GM19328 (cell line): ENCODE results near the gene AFAP1L1.

Experiments used
- ATAC-seq: cut with Tn5 transposase; IDR thresholded peaks from one replicate; pipeline ENCODE4 v1.9.1; 2021; ENCODE audit warnings: mild to moderate bottlenecking, moderate library complexity; ENCODE audit not compliant: unreplicated experiment

Gene AFAP1L1

GRCh38 chr5:149310947-149311658, 39.4 kb downstream of the AFAP1L1 start:
- ATAC-seq, result no peak

DNA sequence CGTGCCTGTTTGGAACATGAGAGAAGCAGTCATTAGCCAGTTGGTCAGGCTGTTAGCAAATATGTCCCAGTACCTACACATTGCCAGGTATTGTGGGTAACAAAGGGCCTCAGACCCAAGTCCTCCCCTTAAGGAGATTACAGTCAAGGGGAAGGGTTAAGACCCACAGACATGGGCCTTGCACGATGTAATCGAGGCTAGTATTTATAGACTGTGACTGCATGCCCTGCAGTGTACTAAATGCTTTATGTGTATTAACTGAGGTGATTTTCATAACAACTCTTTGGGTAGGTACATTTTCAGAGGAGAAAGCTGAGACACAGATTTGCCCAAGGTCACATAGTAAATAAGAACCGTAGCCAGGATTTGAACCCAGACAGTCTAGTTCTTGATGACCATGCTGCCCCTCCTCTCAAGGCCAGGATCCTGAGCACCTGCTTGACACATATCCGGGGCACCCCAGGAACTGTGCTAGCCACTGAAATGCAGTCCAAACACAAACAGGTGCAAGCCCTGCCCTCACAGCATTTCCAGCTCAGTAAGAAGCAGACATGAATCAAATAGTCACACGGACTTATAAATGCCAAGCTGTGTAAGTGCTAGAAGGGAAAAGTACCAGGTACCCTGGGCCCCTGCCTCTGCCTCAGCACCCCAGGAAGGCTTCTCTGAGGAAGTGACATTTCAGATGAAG, 41.6 kb downstream of the AFAP1L1 start:
- no peak for ATAC-seq

DNA sequence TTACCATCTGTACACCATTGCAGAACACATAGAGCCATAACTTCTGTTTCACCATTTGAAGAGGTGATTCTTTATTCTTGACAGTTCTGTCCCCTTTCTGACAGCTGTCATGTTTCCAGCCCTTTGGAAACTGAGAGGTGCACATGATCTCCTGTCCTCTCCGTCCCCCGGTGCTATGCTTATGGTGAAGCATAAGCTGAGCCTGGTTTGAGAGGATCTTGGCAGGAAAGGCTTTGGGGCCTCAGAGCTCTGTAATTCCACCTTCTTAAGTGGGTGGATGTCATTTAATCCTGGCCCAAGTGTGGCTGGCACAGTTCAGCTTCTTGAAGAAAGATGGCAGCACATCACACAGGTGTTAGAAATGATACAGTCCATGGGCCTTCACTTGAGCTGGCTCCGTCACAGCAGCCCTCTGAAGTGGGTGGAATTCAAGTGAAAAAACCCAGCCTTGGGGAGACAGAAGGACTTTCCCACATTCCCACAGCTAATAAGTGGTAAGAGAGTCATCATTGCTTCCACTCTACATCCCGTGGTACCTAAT, 43.0 kb downstream of the AFAP1L1 start:
- no peak for ATAC-seq

GRCh38 chr5:149315753-149316152, 44.1 kb downstream of the AFAP1L1 start:
- no peak for ATAC-seq

DNA sequence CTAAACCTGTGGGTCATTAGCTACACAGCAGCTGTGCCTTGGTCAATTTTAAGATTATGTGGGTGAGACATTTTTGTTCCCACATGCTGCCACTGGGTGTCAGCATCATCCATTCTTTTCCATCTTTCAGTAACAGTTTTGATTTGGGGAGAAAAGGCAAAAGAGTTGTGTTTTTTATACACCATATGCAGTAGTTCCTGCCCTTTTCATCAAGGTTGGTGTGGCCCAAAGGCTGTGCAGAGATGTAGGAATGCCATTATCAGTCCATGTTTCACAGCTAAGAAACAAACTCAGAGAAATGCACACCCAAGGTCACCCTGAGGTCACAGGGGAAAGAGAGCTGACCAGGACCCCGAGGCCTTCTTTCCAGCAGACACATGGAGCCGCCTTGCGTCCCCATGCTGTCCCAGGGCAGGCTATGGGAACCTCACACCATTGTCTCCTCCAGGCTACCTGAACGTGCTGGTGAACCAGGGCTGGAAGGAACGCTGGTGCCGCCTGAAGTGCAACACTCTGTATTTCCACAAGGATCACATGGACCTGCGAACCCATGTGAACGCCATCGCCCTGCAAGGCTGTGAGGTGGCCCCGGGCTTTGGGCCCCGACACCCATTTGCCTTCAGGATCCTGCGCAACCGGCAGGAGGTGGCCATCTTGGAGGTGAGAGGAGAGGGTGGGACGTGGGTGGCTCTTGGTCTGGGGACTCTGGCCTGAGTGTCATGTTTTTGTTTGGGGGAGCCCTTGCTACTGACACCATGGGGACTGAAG, 45.8 kb downstream of the AFAP1L1 start:
- ATAC-seq, result peak; percentile 62

DNA sequence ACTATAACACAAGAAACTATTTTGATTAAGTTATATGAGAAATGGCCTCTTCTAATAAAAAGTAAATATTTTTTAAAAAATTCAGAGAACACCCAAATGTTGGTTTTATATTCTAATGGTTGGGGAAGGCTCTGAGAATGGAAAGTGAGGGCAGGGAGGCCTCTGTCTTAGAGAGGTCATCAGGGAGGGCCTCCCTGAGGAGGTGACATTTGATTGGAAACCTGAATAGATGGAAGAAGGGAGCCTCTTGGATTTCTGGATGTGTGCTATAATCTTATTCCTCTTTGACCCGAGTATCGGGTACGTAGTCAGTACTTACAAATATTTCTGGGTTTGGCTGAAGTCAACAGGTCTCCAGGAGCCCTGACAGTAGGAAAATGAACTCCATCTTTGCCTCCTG, 47.5 kb downstream of the AFAP1L1 start:
- no peak for ATAC-seq

DNA sequence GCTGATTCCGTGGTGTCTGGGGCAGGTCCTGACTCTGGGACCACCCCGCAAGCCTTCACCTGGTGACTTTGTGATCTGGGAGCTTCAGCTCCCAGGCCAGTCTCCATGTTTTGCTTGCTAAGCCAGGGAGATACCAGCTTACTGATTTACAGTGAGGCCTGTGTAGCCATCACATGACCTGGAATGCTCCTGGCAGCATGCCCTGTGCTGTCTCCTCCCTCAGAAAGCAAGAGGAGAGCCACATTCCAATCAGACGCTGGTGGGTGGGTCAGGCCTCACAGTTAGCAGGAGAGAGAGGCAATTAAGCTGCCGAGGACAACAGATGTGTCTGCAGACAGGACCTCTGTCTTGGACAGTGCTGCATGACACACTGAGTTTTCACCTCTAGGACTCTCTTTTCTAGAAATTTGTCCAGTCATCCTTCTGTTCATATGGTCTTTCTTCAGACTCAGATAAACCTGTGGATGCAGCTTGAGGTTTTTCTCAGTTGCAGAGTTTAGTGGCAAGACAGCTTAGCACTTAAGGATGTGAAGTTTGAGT, 49.2 kb downstream of the AFAP1L1 start:
- no peak for ATAC-seq

DNA sequence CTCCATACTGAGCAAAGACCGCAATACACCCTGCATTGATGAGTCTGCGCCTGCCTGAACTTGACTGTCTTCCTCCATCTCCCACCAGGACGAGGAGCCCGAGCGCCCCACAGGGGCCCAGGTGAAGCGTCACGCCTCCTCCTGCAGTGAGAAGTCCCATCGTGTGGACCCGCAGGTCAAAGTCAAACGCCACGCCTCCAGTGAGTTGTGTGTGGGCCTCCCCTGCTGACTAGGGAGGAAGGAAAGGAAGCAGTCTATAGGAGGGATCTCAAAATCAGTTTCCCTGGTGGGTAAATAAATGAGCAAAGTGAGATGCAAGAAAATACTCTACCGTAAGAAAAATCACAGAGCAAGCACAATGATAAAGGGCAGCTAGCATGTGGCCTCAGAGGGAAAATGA, 50.9 kb downstream of the AFAP1L1 start:
- ATAC-seq, result no peak

GRCh38 chr5:149323210-149323609, 51.6 kb downstream of the AFAP1L1 start:
- ATAC-seq, result no peak

DNA sequence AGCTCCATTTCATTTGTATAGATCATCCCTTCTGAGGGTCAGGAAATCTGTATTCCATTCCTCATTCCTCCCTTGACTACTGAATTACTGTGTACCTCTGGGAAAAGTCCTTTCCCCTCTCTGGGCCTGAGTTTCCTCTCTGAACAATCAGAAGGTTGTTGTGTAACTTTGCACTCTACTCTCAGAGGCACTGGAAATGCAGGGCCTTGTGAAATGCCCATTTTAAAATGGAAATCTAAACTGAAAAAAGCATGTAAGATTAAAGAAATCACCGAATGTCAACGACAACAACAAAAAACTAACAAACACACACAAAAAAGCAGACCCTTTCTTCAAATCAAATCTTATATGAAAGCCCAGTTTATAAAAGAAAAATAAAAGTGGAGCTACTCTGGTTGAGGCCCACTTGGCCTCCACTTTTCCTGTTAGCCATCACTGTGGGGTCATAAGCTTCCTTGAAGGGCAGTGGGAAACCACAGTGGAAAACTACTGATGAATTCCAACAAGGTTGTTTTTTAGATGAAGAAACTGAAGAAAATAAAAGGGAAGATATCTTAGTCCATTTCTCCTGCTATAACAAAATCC, 52.1 kb downstream of the AFAP1L1 start:
- no peak for ATAC-seq

DNA sequence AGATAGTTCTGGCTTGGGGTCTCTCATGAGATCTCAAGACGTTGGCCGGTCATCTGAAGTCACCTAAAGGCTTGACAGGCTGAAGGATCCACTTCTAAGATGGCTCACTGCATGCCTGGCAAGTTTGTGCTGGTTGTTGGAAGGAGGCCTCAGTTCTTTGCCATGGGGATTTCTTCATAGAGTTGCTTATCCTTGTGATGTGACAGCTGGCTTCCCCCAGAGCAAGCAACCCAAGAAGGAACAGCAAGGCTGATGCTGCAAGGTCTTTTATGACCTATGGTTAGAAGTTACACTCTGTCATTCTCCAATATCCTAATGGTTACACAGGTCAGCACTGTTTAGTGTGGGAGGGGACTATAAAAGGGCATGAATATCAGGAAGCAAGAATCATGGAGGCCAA, 53.0 kb downstream of the AFAP1L1 start:
- no peak for ATAC-seq

DNA sequence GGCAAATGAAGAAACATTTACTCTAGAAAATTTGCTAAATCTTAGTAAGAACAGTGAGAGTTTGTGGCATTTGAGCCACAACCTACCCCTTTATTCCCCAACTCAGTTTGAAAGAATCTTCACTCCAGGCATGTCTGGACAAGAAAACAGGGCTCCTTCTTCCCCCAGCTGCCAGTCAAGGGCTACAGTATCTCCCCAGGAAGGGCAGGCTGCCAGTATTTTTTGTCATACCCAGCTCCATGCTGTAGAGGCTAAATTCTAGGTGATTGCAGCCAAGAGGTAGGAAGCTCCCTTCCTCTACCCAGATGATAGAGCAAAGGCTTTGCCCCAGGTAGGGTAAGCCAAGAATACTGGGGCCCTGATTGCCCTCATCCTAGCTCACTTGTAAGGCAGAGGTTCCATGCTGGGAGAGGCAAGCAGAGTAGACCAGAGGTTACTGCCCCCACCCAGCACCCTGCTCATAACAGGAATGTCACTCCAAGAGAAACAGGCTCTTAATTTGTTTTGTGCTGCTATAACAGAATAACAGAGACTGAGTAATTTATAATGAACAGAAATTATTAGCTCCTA, 53.6 kb downstream of the AFAP1L1 start:
- ATAC-seq, result no peak

DNA sequence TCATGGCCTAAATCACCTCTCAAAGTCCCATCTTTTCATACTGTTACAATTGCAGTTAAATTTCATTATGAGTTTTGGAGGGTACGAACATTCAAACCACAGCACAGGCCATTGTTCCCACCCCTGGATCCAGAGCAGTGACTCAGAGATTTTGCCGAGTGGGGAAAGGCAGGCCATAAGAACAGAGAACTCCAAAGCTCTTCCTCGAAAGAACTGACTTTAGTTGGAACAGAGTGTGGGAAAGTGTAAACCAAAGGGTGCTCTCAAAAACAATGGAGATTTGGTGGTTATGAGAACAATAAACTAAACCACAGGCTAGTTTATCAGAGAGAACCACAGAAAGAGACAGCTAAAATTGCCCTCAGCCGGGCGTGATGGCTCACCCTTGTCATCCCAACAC, 54.2 kb downstream of the AFAP1L1 start:
- ATAC-seq, result no peak

DNA sequence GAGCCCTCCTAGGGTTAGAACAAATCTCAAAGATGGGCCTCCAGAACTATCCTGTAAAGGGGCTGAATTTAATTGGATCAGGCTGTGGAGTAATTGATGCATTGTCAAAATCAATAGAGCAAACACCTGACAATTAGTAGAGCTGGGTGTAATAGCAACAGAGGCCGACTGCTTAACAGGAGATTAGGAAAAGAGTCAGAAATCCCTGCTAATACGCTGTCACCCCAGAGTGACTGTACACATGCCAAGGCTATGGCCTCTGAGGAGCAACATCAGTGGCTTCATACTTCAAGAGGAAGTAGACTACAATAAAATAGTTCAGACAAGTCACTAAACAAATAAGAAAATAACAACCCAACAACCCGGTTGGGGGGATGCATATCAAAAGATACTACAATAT, 55.0 kb downstream of the AFAP1L1 start:
- no peak for ATAC-seq

DNA sequence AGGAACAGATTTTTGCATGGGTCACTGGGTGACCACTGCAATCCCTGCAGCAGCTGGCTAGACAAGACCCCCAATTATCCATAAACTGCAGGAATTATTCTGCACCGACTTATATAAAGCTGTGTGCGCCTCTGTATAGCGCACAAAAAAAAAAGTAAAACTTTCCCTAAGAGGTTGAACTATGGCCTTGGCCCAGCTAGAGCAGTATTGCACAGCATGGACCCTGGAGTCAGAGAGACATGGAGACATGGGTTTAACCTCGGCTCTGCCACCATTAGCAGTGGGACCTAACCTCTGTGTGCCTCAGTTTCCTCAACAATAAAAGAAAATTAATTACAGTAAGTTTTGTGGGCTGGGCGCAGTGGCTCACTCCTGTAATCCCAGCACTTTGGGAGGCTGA, 56.5 kb downstream of the AFAP1L1 start:
- ATAC-seq, result no peak

- ATAC-seq, result no peak
Observed at GRCh38 chr5:149333711-149334443, 62.2 kb downstream of the AFAP1L1 start.

DNA sequence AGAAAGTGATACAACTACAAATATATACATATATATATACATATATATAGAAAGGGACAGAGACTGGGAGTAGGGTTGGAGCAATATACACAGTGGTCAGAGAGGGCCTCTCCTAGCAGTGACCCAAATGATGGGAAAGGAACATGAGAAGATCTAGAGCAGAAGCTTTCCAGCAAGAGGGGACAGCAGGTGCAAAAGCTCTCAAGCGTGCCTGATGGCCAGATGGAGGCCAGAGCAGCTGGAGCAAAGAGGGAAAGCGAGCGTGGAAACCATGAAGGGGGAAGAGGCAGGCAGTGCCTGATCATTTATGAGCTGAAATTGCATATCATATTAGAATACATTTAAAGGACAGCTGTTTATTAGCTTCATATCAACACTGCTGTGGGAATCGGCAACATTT, 66.1 kb downstream of the AFAP1L1 start:
- ATAC-seq, result no peak

- ATAC-seq, result no peak
Observed at GRCh38 chr5:149338364-149338763, 66.7 kb downstream of the AFAP1L1 start.

- no peak for ATAC-seq
Observed at GRCh38 chr5:149340920-149341319, 69.3 kb downstream of the AFAP1L1 start.

- ATAC-seq, result no peak
Observed at GRCh38 chr5:149341876-149342275, 70.2 kb downstream of the AFAP1L1 start.
